Neuronal stem cell (in vitro differentiated cells): ENCODE measurements around the gene NEDD4.
"Not testable (repeated sequence)": the region's sequence is repeated elsewhere in the genome, so short reads cannot be mapped to it uniquely, and the experiment has no call there.

ENCODE experiments used
- DNase-seq: peaks from one replicate; pipeline ENCODE4 v3.0.0-alpha.2; 2013; ENCODE audit warnings: low spot score
- H2AFZ ChIP-seq: one replicate; pipeline ENCODE4 v1.6.1; 2013; ENCODE audit warnings: mild to moderate bottlenecking, low read length, inconsistent platforms
- H2AK5ac ChIP-seq: 2 replicates; pipeline ENCODE4 v1.6.1; 2013; ENCODE audit warnings: low read depth, mild to moderate bottlenecking, inconsistent platforms, low read length, moderate library complexity, mixed read lengths
- H2BK120ac ChIP-seq: 2 replicates; pipeline ENCODE4 v1.6.1; 2013; ENCODE audit warnings: low read depth, mild to moderate bottlenecking, inconsistent platforms, low read length, moderate library complexity, mixed read lengths
- H2BK12ac ChIP-seq: one replicate; pipeline ENCODE4 v1.6.1; 2013; ENCODE audit warnings: low read length, inconsistent platforms
- H2BK15ac ChIP-seq: 2 replicates; pipeline ENCODE4 v1.6.1; 2013; ENCODE audit warnings: mild to moderate bottlenecking, low read length, inconsistent platforms, mixed read lengths
- H2BK5ac ChIP-seq: one replicate; pipeline ENCODE4 v1.6.1; 2013; ENCODE audit warnings: inconsistent platforms, mild to moderate bottlenecking, low read length, moderate library complexity
- H3K14ac ChIP-seq: one replicate; pipeline ENCODE4 v1.6.1; 2013; ENCODE audit warnings: low read length, inconsistent platforms
- H3K18ac ChIP-seq: 2 replicates; pipeline ENCODE4 v1.6.1; 2013; ENCODE audit warnings: low read length, inconsistent platforms
- H3K23ac ChIP-seq: 2 replicates; pipeline ENCODE4 v1.6.1; 2013; ENCODE audit warnings: low read depth, mild to moderate bottlenecking, mixed read lengths, low read length, inconsistent platforms; ENCODE audit not compliant: poor library complexity
- H3K27ac ChIP-seq: replicated peaks from 3 replicates; pipeline ENCODE4 v1.5.1; 2013; ENCODE audit warnings: low read length, inconsistent platforms
- H3K27me3 ChIP-seq, 3 experiments: 2 replicates each; pipeline ENCODE4 v1.6.1; 2013; ENCODE audit warnings: low read length in 3 of 3, mild to moderate bottlenecking in 2 of 3, inconsistent platforms in 1 of 3, low read depth in 1 of 3, mixed read lengths in 1 of 3, moderate library complexity in 1 of 3; ENCODE audit not compliant: control insufficient read depth in 3 of 3, insufficient read depth in 3 of 3
- H3K36me3 ChIP-seq, 2 donors: replicated peaks in 1 of 2; 2 replicates each; pipeline ENCODE4 v1.6.1; 2013; ENCODE audit warnings: low read length in 2 of 2; ENCODE audit not compliant: control insufficient read depth in 2 of 2, insufficient read depth in 2 of 2
- H3K4ac ChIP-seq: 2 replicates; pipeline ENCODE4 v1.6.1; 2013; ENCODE audit warnings: inconsistent platforms, mild to moderate bottlenecking, low read length, moderate library complexity
- H3K4me1 ChIP-seq, 2 donors: 1 replicate in 1 of 2; 2 replicates in 1 of 2; pipeline ENCODE4 v1.6.1; 2013; ENCODE audit warnings: low read length in 2 of 2, low read depth in 1 of 2; ENCODE audit not compliant: control insufficient read depth in 2 of 2, insufficient read depth in 1 of 2
- H3K4me2 ChIP-seq: one replicate; pipeline ENCODE4 v1.6.1; 2013; ENCODE audit warnings: mild to moderate bottlenecking, low read length, inconsistent platforms; ENCODE audit not compliant: insufficient read depth, poor library complexity, severe bottlenecking
- H3K4me3 ChIP-seq, 2 donors: 2 replicates each; pipeline ENCODE4 v1.5.1; 2013; ENCODE audit warnings: low read length in 2 of 2, mild to moderate bottlenecking in 2 of 2, inconsistent platforms in 1 of 2, moderate library complexity in 1 of 2
- H3K79me1 ChIP-seq: one replicate; pipeline ENCODE4 v1.6.1; 2013; ENCODE audit warnings: low read depth, mild to moderate bottlenecking, inconsistent platforms, low read length, moderate library complexity
- H3K9ac ChIP-seq: one replicate; pipeline ENCODE4 v1.6.1; 2013; ENCODE audit warnings: mild to moderate bottlenecking, low read depth, low read length, inconsistent platforms; ENCODE audit not compliant: poor library complexity
- H3K9me3 ChIP-seq, 2 donors: replicated peaks in 1 of 2; 2 replicates each; pipeline versions ENCODE3 to v1.6.1; 2013; ENCODE audit warnings: low read length in 2 of 2, mild to moderate bottlenecking in 2 of 2, inconsistent platforms in 1 of 2, low read depth in 1 of 2, mixed read lengths in 1 of 2, moderate library complexity in 1 of 2; ENCODE audit not compliant: control insufficient read depth in 2 of 2, insufficient read depth in 1 of 2
- H4K8ac ChIP-seq: one replicate; pipeline ENCODE4 v1.6.1; 2013; ENCODE audit warnings: low read depth, mild to moderate bottlenecking, inconsistent platforms, low read length, moderate library complexity
- H4K91ac ChIP-seq: one replicate; pipeline ENCODE4 v1.6.1; 2013; ENCODE audit warnings: low read length, low read depth, mild to moderate bottlenecking, inconsistent platforms; ENCODE audit not compliant: poor library complexity
- WGBS, 2 donors: extraction: QIAGEN DNeasy Blood & Tissue Kit; methylation state at CpG; one replicate each; pipeline ENCODE4 v1.1.7; 2013; ENCODE audit warnings: missing lambda C conversion rate in 2 of 2, mixed read lengths in 1 of 2; ENCODE audit not compliant: insufficient read length in 2 of 2, insufficient replicate concordance in 1 of 2; ENCODE audit errors: extremely low coverage in 2 of 2; 5-methylcytosine and 5-hydroxymethylcytosine counted together

Gene NEDD4

DNA sequence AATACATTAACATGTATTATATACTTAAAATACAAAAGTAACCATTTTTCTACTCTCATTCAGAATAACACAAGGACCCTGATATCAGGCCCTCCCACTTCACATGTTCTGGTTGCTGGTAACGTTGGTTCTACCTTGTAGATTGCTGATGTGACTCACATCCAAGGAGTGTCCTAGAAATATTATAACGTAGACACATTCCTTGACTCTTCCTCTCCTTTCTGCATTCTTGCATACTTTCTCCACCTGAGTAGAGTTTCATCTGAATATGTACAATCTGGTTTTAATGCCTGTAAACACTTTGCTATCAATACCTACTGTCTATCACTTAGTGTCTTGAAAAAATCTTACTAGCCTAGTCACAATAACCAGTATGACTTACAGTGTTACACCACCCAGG lies 35.0 kb upstream of the NEDD4 start:
- Histone ChIP-seq H2AFZ (no peak overlapping the region), H4K91ac (no peak overlapping the region), H3K9me3 (no peaks in the 10 kb centered on the region), H2BK5ac (no peak overlapping the region), H3K4ac (no peak overlapping the region), H3K18ac (no peak overlapping the region), H3K14ac (no peak overlapping the region), H2AK5ac (no peak overlapping the region), H4K8ac (no peak overlapping the region), H3K27ac (no peak overlapping the region), H3K23ac (no peak overlapping the region), H3K27me3 (no peaks in the 10 kb centered on the region), H3K4me1 (peaks cover 0 to 4% of the 10 kb centered on the region in 2 donors), H2BK15ac (no peak overlapping the region), H2BK120ac (no peak overlapping the region), H2BK12ac (no peak overlapping the region), H3K4me2 (no peak overlapping the region), H3K79me1 (no peaks in the 10 kb centered on the region), H3K9ac (no peak overlapping the region), H3K36me3 (no peaks in the 10 kb centered on the region), H3K4me3 (no peak overlapping the region)
- DNase-seq: no peak
- no CpG with 5 or more reads among the region's 2 CpGs for WGBS, 2 donors

DNA sequence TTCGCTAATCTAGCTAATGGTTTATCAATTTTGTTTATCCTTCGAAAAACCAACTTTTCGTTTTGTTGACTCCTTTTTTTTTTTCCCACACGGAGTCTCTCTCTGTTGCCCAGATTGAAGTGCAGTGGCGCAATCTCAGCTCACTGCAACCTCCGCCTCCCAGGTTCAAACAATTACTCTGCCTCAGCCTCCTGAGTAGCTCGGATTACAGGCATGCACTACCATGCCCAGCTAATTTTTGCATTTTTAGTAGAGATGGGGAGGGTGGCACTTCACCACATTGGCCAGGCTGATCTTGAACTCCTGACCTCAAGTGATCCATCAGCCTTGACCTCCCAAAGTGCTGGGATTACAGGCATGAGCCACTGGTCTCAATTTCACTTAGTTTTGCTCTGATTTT lies 29.7 kb upstream of the NEDD4 start:
- H3K9me3 ChIP-seq, H3K27me3 ChIP-seq, H3K4me1 ChIP-seq, H3K4ac ChIP-seq, H2AK5ac ChIP-seq, H3K36me3 ChIP-seq, H2BK12ac ChIP-seq, DNase-seq, H2AFZ ChIP-seq, H3K79me1 ChIP-seq, H2BK120ac ChIP-seq, H4K8ac ChIP-seq, H3K4me2 ChIP-seq, H3K4me3 ChIP-seq, H2BK5ac ChIP-seq, H3K18ac ChIP-seq, H4K91ac ChIP-seq, H2BK15ac ChIP-seq, H3K14ac ChIP-seq, H3K9ac ChIP-seq, H3K27ac ChIP-seq, H3K23ac ChIP-seq: not testable (repeated sequence)
- WGBS, 2 donors: no CpG with 5 or more reads among the region's 7 CpGs

DNA sequence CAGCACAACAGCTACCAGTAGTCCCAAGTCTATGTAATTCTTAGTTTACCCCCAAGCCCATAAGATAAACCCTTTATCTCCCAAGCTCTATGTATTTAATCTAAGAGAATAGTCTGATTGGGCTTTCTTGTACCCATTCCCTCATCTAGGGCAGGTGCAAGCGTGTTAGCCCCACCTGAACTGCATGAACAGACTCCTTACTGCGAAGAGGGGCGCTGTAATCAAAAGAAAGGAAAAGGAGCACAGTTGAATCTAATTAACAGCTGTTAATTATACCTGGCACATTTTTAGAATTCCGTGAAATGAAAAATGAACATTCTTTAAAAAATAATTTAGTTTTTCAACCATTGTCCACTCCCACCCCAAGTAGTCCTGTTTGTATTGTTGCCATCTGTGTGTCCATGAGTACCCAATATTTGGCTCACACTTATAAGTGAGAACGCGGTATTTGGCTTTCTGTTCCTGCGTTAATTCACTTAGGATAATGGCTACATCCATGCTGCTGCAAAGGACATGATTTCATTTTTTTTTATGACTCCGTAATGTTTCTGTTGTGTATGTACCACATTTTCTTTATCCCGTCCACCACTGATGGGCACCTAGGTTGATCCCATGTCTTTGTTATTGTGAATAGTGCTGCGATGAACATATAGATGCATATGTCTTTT lies 26.5 kb upstream of the NEDD4 start:
- no peak overlapping the region for H2AFZ ChIP-seq
- H3K9me3 ChIP-seq: no peaks in the 10 kb centered on the region
- no peaks in the 10 kb centered on the region for H3K4me1 ChIP-seq
- no peak overlapping the region for H3K9ac ChIP-seq
- H3K4me2 ChIP-seq: no peak overlapping the region
- H3K27me3 ChIP-seq: no peaks in the 10 kb centered on the region
- no peak overlapping the region for H3K4ac ChIP-seq
- H3K27ac ChIP-seq: no peak overlapping the region
- no peak overlapping the region for H2BK12ac ChIP-seq
- H2BK15ac ChIP-seq: no peak overlapping the region
- no peak overlapping the region for H2AK5ac ChIP-seq
- H2BK120ac ChIP-seq: no peak overlapping the region
- no peak overlapping the region for H2BK5ac ChIP-seq
- H3K14ac ChIP-seq: no peak overlapping the region
- H4K8ac ChIP-seq: no peak overlapping the region
- no peak overlapping the region for H3K23ac ChIP-seq
- no peak overlapping the region for H3K18ac ChIP-seq
- no peak for DNase-seq
- H3K79me1 ChIP-seq: no peaks in the 10 kb centered on the region
- H3K36me3 ChIP-seq: no peaks in the 10 kb centered on the region
- H4K91ac ChIP-seq: no peak overlapping the region
- WGBS, 2 donors: no CpG with 5 or more reads among the region's 10 CpGs
- H3K4me3 ChIP-seq: no peak overlapping the region

DNA sequence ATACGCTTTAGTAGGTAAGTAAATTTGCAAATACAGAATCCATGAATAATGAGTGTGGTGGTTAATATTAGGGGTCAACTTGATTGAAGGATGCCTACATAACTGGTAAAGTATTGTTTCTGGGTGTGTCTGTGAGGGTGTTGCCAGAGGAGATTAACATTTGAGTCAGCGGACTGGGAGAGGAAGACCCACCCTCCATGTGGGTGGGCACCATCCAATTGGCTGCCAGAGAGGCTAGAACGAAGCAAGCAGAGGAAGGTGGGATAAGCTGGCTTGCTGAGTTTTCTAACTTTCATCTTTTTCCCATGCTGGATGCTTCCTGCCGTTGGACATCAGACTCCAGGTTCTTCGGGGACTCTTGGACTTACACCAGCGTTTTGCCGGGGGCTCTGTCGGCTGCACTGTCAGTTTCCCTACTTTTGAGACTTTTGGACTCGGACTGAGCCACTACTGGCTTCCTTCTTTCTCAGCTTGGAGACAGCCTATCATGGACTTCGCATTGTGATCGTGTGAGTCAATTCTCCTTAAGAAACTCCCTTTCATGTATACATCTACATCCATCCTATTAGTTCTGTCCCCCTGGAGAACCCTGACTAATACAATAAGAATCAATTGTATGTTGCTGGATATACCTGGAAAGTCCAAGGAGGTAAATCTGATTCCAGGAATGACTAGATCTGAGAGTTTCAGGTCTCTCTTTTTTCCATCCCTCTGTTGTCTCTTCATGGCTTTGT lies 25.8 kb upstream of the NEDD4 start:
- Histone ChIP-seq H3K9ac (no peak overlapping the region), H2BK120ac (no peak overlapping the region), H3K4me2 (no peak overlapping the region), H4K8ac (no peak overlapping the region), H2AK5ac (no peak overlapping the region), H3K79me1 (no peaks in the 10 kb centered on the region), H3K27ac (no peak overlapping the region), H2BK15ac (no peak overlapping the region), H2BK5ac (no peak overlapping the region), H3K23ac (no peak overlapping the region), H2AFZ (no peak overlapping the region), H3K4ac (no peak overlapping the region), H3K4me1 (no peaks in the 10 kb centered on the region), H3K4me3 (no peak overlapping the region), H3K27me3 (no peaks in the 10 kb centered on the region), H4K91ac (no peak overlapping the region), H3K18ac (no peak overlapping the region), H3K36me3 (no peaks in the 10 kb centered on the region), H3K14ac (no peak overlapping the region), H3K9me3 (peaks cover 2 to 3% of the 10 kb centered on the region in 2 donors), H2BK12ac (no peak overlapping the region)
- whole genome bisulfite sequencing, 2 donors: no CpG with 5 or more reads among the region's 11 CpGs
- DNase-seq: no peak
